ENCODE measurements around the gene LIMCH1. TPM values are rescaled to one million over a fixed set of nuclear protein-coding genes. Genes with fewer than 3 reads are reported as not detected.
"Not testable (repeated sequence)": the region's sequence is repeated elsewhere in the genome, so short reads cannot be mapped to it uniquely, and the experiment has no call there.

Gene LIMCH1
- total RNA-seq, 5 donors from 2014 or later (not counting 1 experiment from before 2014, with no cell fraction given), result 0.15 to 0.38 (median 0.30) TPM

DNA sequence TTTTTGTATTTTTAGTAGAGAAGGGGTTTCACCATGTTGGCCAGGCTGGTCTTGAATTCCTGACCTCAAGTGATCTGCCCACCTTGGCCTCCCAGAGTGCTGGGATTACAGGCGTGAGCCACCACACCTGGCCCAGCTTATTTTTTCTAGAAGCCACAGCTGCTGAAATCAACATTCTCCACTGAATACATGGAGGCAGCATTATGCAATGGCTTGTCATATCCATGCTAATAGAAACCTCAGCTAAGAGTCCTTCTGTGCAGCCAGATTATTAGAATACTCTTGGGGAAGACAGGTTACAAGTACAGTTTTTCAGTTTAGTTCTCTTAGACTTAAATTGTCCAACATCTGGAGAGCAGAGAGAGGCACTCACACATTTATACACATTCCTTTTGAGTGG, 104.8 kb downstream of the LIMCH1 start:
- H3K36me3 Mint-ChIP-seq; POLR2A ChIA-PET; ATAC-seq (replicated peaks in 1 of 4); H3K4me3 ChIP-seq (ENCODE audit: control insufficient read depth in 1 of 2, extremely low read depth in 1 of 2, low read length in 1 of 2); H3K27ac Mint-ChIP-seq; DNase-seq; H3K4me1 ChIP-seq (ENCODE audit: control insufficient read depth in 1 of 2, extremely low read depth in 1 of 2, insufficient read depth in 2 of 2, low read length in 2 of 2); H3K4me1 Mint-ChIP-seq; H3K9me3 Mint-ChIP-seq; H3K27ac ChIP-seq (ENCODE audit: low read length); H3K9me3 ChIP-seq; H3K4me3 Mint-ChIP-seq; H3K36me3 ChIP-seq (ENCODE audit: control insufficient read depth in 2 of 2, extremely low read depth in 1 of 2, insufficient read depth in 1 of 2, low read length in 1 of 2): not testable (repeated sequence)
- CTCF ChIA-PET, result interaction anchor here in 1 of 2 donors (1.2 kb wide), 2 partner anchors 362 to 384 kb away, joined by 3 read pairs; no protein-coding TSS in a partner anchor
- peaks cover 5 to 14% of the 10 kb centered on the region in 2 experiments for H3K27me3 ChIP-seq (replicated peaks in 1 of 2; ENCODE audit: control insufficient read depth in 2 of 2, extremely low read depth in 1 of 2, insufficient read depth in 2 of 2, low read length in 1 of 2)
- no CpG with 5 or more reads among the region's 1 CpG for WGBS (ENCODE audit: insufficient coverage)
- H3K27me3 Mint-ChIP-seq, result peaks cover 30 to 32% of the 10 kb centered on the region in 2 donors

DNA sequence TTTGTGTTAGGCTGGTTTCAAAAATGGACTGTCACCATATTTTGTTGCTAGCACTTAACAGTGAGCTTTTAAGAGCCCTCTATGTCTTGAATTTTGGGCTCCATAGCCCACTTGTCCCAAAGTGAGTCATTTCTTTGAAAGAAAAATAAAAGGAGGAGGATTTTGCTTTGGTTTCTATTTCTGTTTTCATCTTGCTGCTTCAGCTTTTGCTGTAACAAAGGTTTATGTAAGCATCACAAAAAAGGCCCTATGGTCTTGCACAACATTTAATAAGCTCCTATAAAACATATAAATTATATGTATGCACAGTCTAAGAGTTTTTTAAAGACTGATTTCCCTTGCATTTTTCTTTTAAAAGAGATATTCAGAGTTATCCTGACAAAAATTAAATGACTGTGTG, 105.4 kb downstream of the LIMCH1 start:
- Histone ChIP-seq H3K27me3 (replicated peaks in 1 of 2; ENCODE audit: control insufficient read depth in 2 of 2, extremely low read depth in 1 of 2, insufficient read depth in 2 of 2, low read length in 1 of 2) (peaks cover 5 to 14% of the 10 kb centered on the region in 2 experiments), H3K4me1 (ENCODE audit: control insufficient read depth in 1 of 2, extremely low read depth in 1 of 2, insufficient read depth in 2 of 2, low read length in 2 of 2) (no peaks in the 10 kb centered on the region), H3K4me3 (ENCODE audit: control insufficient read depth in 1 of 2, extremely low read depth in 1 of 2, low read length in 1 of 2) (no peak overlapping the region), H3K9me3 (no peaks in the 10 kb centered on the region), H3K36me3 (ENCODE audit: control insufficient read depth in 2 of 2, extremely low read depth in 1 of 2, insufficient read depth in 1 of 2, low read length in 1 of 2) (no peaks in the 10 kb centered on the region), H3K27ac (ENCODE audit: low read length) (no peak overlapping the region)
- Mint-ChIP-seq H3K9me3 (no peaks in the 10 kb centered on the region), H3K4me3 (no peak overlapping the region), H3K36me3 (no peaks in the 10 kb centered on the region), H3K27me3 (peaks cover 30 to 32% of the 10 kb centered on the region in 2 donors), H3K27ac (no peak overlapping the region), H3K4me1 (no peaks in the 10 kb centered on the region)
- CTCF ChIA-PET, result interaction anchor here in 1 of 2 donors (1.2 kb wide), 2 partner anchors 362 to 384 kb away, joined by 3 read pairs; no protein-coding TSS in a partner anchor
- ATAC-seq (replicated peaks in 1 of 4), result no peak
- POLR2A ChIA-PET, result no interaction called here
- DNase-seq, result no peak

DNA sequence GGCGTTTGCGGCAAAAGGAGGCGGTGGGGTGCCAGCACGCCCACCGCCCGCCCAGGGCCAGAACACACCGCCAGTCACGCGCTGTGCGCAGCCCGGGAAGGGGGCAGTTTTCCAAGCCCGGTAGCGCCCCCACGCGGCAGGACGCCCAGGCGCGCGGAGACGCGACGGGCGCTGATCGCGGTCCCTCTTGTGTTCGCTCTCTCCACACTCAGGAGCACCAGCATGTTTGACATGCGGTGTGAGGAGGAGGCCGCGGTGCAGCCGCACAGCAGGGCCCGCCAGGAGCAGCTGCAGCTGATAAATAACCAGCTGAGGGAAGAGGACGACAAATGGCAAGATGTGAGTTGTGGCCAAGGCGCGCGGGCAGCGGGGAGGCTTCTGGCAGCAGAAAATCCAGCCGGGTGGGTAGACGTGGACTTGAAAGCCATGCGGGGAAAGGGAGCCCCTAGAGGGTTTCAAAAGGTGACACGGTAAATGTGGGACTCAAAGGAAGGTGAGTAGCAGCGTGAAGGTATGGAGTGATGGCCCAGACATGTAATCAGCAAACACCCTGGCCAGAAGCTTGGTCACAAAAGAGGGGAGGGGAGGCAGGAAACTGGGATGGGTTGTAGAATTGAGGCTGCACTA, 106.4 kb downstream of the LIMCH1 start:
- Histone ChIP-seq H3K9me3 (no peaks in the 10 kb centered on the region), H3K4me1 (ENCODE audit: control insufficient read depth in 1 of 2, extremely low read depth in 1 of 2, insufficient read depth in 2 of 2, low read length in 2 of 2) (no peaks in the 10 kb centered on the region), H3K36me3 (ENCODE audit: control insufficient read depth in 2 of 2, extremely low read depth in 1 of 2, insufficient read depth in 1 of 2, low read length in 1 of 2) (no peaks in the 10 kb centered on the region), H3K27ac (ENCODE audit: low read length) (no peak overlapping the region), H3K4me3 (ENCODE audit: control insufficient read depth in 1 of 2, extremely low read depth in 1 of 2, low read length in 1 of 2) (no peak overlapping the region), H3K27me3 (replicated peaks in 1 of 2; ENCODE audit: control insufficient read depth in 2 of 2, extremely low read depth in 1 of 2, insufficient read depth in 2 of 2, low read length in 1 of 2) (peaks cover 5 to 14% of the 10 kb centered on the region in 2 experiments)
- no peaks in the 10 kb centered on the region for H3K9me3 Mint-ChIP-seq
- no peak for ATAC-seq (replicated peaks in 1 of 4)
- H3K4me3 Mint-ChIP-seq, result no peak overlapping the region
- 22% methylated on average over 38 of the region's 41 CpGs for WGBS (ENCODE audit: insufficient coverage)
- peak in 1 of 35 experiments; percentile 2 for DNase-seq
- no peaks in the 10 kb centered on the region for H3K4me1 Mint-ChIP-seq
- H3K27me3 Mint-ChIP-seq, result peaks cover 26 to 32% of the 10 kb centered on the region in 2 donors
- ChIA-PET POLR2A (no interaction called here), CTCF (interaction anchor here in 1 of 2 donors (0.6 to 0.7 kb wide), 2 partner anchors 241 to 444 kb away, joined by 3 to 5 read pairs; no protein-coding TSS in a partner anchor)
- H3K27ac Mint-ChIP-seq, result no peak overlapping the region
- H3K36me3 Mint-ChIP-seq, result no peaks in the 10 kb centered on the region

- CTCF ChIA-PET, result no interaction called here
- POLR2A ChIA-PET, result no interaction called here
Measured at GRCh38 chr4:41644915-41645295, 106.9 kb downstream of the LIMCH1 start.

DNA sequence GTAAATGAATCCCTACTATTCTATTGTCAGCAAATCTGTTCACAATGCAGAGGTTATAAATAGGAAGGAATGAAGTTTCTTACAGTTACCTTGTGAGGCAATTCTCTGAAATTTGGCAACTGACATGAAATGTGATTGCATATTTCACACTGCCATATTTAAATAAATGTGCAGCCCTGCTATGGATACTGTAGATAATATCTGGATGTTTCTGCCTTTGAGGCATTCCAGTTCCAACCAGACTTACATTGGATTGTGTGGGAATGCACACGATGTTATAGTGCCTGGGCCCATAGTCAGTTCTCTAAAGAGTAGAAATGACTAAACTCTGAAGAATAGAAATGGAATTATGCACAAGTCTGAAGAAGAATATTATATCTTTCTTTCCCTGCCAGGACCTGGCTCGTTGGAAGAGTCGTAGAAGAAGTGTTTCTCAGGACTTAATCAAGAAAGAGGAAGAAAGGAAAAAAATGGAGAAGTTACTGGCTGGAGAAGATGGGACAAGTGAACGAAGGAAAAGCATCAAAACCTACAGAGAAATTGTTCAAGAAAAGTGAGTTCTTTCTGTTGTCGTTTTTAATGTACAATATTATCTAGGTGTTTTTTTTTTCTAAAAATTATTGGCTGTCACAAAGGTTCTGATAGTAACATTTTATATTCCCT, 107.9 kb downstream of the LIMCH1 start:
- Histone ChIP-seq H3K9me3 (no peaks in the 10 kb centered on the region), H3K36me3 (ENCODE audit: control insufficient read depth in 2 of 2, extremely low read depth in 1 of 2, insufficient read depth in 1 of 2, low read length in 1 of 2) (no peaks in the 10 kb centered on the region), H3K27ac (ENCODE audit: low read length) (no peak overlapping the region), H3K27me3 (replicated peaks in 1 of 2; ENCODE audit: control insufficient read depth in 2 of 2, extremely low read depth in 1 of 2, insufficient read depth in 2 of 2, low read length in 1 of 2) (peaks cover 4 to 12% of the 10 kb centered on the region in 2 experiments), H3K4me1 (ENCODE audit: control insufficient read depth in 1 of 2, extremely low read depth in 1 of 2, insufficient read depth in 2 of 2, low read length in 2 of 2) (no peaks in the 10 kb centered on the region), H3K4me3 (ENCODE audit: control insufficient read depth in 1 of 2, extremely low read depth in 1 of 2, low read length in 1 of 2) (no peak overlapping the region)
- no CpG with 5 or more reads among the region's 5 CpGs for WGBS (ENCODE audit: insufficient coverage)
- H3K9me3 Mint-ChIP-seq, result peaks cover 0 to 4% (median 0%) of the 10 kb centered on the region in 3 donors
- H3K4me3 Mint-ChIP-seq, result no peak overlapping the region
- ChIA-PET CTCF (no interaction called here), POLR2A (no interaction called here)
- H3K27ac Mint-ChIP-seq, result no peak overlapping the region
- no peak for DNase-seq
- no peaks in the 10 kb centered on the region for H3K36me3 Mint-ChIP-seq
- peaks cover 26 to 36% of the 10 kb centered on the region in 2 donors for H3K27me3 Mint-ChIP-seq
- no peaks in the 10 kb centered on the region for H3K4me1 Mint-ChIP-seq
- ATAC-seq (replicated peaks in 1 of 4), result no peak

More at GRCh38 chr4:41644915-41645295, 106.9 kb downstream of the LIMCH1 start:
- Mint-ChIP-seq H3K4me3 (no peak overlapping the region), H3K27ac (no peak overlapping the region), H3K9me3 (no peaks in the 10 kb centered on the region), H3K36me3 (no peaks in the 10 kb centered on the region), H3K4me1 (no peaks in the 10 kb centered on the region), H3K27me3 (peaks cover 25 to 32% of the 10 kb centered on the region in 2 donors)
- H3K4me1 ChIP-seq (ENCODE audit: control insufficient read depth in 1 of 2, extremely low read depth in 1 of 2, insufficient read depth in 2 of 2, low read length in 2 of 2), result no peaks in the 10 kb centered on the region
- no peak for ATAC-seq (replicated peaks in 1 of 4)
- no peaks in the 10 kb centered on the region for H3K9me3 ChIP-seq
- WGBS (ENCODE audit: insufficient coverage), result 83% methylated on average over 2 of the region's 6 CpGs
- H3K27ac ChIP-seq (ENCODE audit: low read length), result no peak overlapping the region
- H3K27me3 ChIP-seq (replicated peaks in 1 of 2; ENCODE audit: control insufficient read depth in 2 of 2, extremely low read depth in 1 of 2, insufficient read depth in 2 of 2, low read length in 1 of 2), result peaks cover 4 to 14% of the 10 kb centered on the region in 2 experiments
- no peak for DNase-seq
- H3K4me3 ChIP-seq (ENCODE audit: control insufficient read depth in 1 of 2, extremely low read depth in 1 of 2, low read length in 1 of 2), result no peak overlapping the region
- H3K36me3 ChIP-seq (ENCODE audit: control insufficient read depth in 2 of 2, extremely low read depth in 1 of 2, insufficient read depth in 1 of 2, low read length in 1 of 2), result no peaks in the 10 kb centered on the region

DNA sequence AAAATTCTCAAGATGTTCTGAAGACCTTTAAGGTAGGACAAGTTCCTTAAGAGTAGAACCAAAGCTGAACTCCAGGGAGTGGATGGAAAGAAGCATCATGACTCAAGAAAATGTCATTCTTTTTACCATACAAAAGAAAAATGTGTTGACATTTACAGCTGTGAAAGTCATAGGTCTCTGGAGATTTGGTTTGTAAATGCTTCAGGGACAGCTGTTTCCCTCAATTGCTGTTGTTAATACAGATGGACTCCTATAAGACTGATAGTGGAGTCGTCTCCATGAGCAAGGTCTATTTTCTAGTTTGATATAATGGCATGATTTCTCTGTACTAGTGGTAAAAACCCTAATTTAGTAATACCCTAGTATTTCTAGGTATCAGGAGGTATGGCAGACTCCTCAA, 108.9 kb downstream of the LIMCH1 start:
- no peak overlapping the region for H3K27ac Mint-ChIP-seq
- no peaks in the 10 kb centered on the region for H3K4me1 ChIP-seq (ENCODE audit: control insufficient read depth in 1 of 2, extremely low read depth in 1 of 2, insufficient read depth in 2 of 2, low read length in 2 of 2)
- ChIA-PET CTCF (no interaction called here), POLR2A (no interaction called here)
- no peaks in the 10 kb centered on the region for H3K9me3 ChIP-seq
- no peaks in the 10 kb centered on the region for H3K36me3 ChIP-seq (ENCODE audit: control insufficient read depth in 2 of 2, extremely low read depth in 1 of 2, insufficient read depth in 1 of 2, low read length in 1 of 2)
- DNase-seq, result no peak
- H3K9me3 Mint-ChIP-seq, result peaks cover 0 to 4% (median 0%) of the 10 kb centered on the region in 3 donors
- WGBS (ENCODE audit: insufficient coverage), result no CpG with 5 or more reads among the region's 1 CpG
- no peak overlapping the region for H3K27ac ChIP-seq (ENCODE audit: low read length)
- no peaks in the 10 kb centered on the region for H3K36me3 Mint-ChIP-seq
- H3K4me1 Mint-ChIP-seq, result no peaks in the 10 kb centered on the region
- no peak overlapping the region for H3K4me3 ChIP-seq (ENCODE audit: control insufficient read depth in 1 of 2, extremely low read depth in 1 of 2, low read length in 1 of 2)
- peaks cover 4 to 11% of the 10 kb centered on the region in 2 experiments for H3K27me3 ChIP-seq (replicated peaks in 1 of 2; ENCODE audit: control insufficient read depth in 2 of 2, extremely low read depth in 1 of 2, insufficient read depth in 2 of 2, low read length in 1 of 2)
- no peak for ATAC-seq (replicated peaks in 1 of 4)
- peaks cover 26 to 39% of the 10 kb centered on the region in 2 donors for H3K27me3 Mint-ChIP-seq
- no peak overlapping the region for H3K4me3 Mint-ChIP-seq
